ENCODE measurements around the gene MYO9A.

The MYO9A gene

GRCh38 chr15:71945012-71945411, 172.9 kb downstream of the MYO9A start:
- Histone ChIP-seq H3K4me3 (replicated peaks; ENCODE audit: insufficient read depth, low read length) (no peak overlapping the region), H3K27ac (replicated peaks) (no peak overlapping the region), H3K27me3 (ENCODE audit: insufficient read depth, poor library complexity, severe bottlenecking) (no peaks in the 10 kb centered on the region)
- DNase-seq (ENCODE audit: low read depth in 1 of 2, low spot score in 1 of 2), result no peak
- TF ChIP-seq, protein P1, sequence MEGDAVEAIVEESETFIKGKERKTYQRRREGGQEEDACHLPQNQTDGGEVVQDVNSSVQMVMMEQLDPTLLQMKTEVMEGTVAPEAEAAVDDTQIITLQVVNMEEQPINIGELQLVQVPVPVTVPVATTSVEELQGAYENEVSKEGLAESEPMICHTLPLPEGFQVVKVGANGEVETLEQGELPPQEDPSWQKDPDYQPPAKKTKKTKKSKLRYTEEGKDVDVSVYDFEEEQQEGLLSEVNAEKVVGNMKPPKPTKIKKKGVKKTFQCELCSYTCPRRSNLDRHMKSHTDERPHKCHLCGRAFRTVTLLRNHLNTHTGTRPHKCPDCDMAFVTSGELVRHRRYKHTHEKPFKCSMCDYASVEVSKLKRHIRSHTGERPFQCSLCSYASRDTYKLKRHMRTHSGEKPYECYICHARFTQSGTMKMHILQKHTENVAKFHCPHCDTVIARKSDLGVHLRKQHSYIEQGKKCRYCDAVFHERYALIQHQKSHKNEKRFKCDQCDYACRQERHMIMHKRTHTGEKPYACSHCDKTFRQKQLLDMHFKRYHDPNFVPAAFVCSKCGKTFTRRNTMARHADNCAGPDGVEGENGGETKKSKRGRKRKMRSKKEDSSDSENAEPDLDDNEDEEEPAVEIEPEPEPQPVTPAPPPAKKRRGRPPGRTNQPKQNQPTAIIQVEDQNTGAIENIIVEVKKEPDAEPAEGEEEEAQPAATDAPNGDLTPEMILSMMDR (IDR thresholded peaks at IDR 0.05; ENCODE audit: insufficient read depth, low read length), result no peak
- TF ChIP-seq, protein P2, sequence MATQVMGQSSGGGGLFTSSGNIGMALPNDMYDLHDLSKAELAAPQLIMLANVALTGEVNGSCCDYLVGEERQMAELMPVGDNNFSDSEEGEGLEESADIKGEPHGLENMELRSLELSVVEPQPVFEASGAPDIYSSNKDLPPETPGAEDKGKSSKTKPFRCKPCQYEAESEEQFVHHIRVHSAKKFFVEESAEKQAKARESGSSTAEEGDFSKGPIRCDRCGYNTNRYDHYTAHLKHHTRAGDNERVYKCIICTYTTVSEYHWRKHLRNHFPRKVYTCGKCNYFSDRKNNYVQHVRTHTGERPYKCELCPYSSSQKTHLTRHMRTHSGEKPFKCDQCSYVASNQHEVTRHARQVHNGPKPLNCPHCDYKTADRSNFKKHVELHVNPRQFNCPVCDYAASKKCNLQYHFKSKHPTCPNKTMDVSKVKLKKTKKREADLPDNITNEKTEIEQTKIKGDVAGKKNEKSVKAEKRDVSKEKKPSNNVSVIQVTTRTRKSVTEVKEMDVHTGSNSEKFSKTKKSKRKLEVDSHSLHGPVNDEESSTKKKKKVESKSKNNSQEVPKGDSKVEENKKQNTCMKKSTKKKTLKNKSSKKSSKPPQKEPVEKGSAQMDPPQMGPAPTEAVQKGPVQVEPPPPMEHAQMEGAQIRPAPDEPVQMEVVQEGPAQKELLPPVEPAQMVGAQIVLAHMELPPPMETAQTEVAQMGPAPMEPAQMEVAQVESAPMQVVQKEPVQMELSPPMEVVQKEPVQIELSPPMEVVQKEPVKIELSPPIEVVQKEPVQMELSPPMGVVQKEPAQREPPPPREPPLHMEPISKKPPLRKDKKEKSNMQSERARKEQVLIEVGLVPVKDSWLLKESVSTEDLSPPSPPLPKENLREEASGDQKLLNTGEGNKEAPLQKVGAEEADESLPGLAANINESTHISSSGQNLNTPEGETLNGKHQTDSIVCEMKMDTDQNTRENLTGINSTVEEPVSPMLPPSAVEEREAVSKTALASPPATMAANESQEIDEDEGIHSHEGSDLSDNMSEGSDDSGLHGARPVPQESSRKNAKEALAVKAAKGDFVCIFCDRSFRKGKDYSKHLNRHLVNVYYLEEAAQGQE (IDR thresholded peaks at IDR 0.05; ENCODE audit: insufficient replicate concordance, low read depth), result no peak
- TF ChIP-seq GABPA (IDR thresholded peaks at IDR 0.05; ENCODE audit: low read depth) (no peak), SPI1 (IDR thresholded peaks at IDR 0.05; ENCODE audit: borderline replicate concordance, low read depth) (no peak), POLR2AphosphoS5 (IDR thresholded peaks at IDR 0.05; ENCODE audit: low read depth) (no peak)

DNA sequence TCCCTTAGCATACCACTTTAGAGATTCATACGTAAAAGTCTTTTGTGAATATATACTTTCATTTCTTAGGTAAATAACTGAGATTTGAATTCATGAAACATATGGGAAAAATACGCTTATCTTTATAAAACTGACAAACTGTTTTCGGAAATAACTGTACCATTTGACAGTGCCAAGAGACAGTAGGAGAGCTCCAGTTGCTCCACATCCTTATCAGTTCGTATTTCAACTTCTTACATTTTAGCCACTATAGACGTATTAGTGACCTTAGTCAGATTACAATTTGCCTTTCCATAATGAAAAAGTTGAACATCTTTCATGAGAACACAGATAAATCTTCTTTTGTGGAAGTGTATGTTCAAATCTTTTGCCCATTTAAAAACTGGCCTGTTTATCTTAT, 174.1 kb downstream of the MYO9A start:
- no peaks in the 10 kb centered on the region for H3K27me3 ChIP-seq (ENCODE audit: insufficient read depth, poor library complexity, severe bottlenecking)
- no peak for DNase-seq (ENCODE audit: low read depth in 1 of 2, low spot score in 1 of 2)
- H3K27ac ChIP-seq (replicated peaks), result no peak overlapping the region
- no peak for TF ChIP-seq POLR2AphosphoS5 (IDR thresholded peaks at IDR 0.05; ENCODE audit: low read depth)
- no peak for TF ChIP-seq GABPA (IDR thresholded peaks at IDR 0.05; ENCODE audit: low read depth)
- TF ChIP-seq SPI1 (IDR thresholded peaks at IDR 0.05; ENCODE audit: borderline replicate concordance, low read depth), result no peak
- TF ChIP-seq, protein P2 (IDR thresholded peaks at IDR 0.05; ENCODE audit: insufficient replicate concordance, low read depth), result no peak
- TF ChIP-seq, protein P1 (IDR thresholded peaks at IDR 0.05; ENCODE audit: insufficient read depth, low read length), result no peak
- H3K4me3 ChIP-seq (replicated peaks; ENCODE audit: insufficient read depth, low read length), result no peak overlapping the region

GRCh38 chr15:71939981-71940588, 177.9 kb downstream of the MYO9A start:
- Histone ChIP-seq H3K27ac (replicated peaks) (no peak overlapping the region), H3K4me3 (replicated peaks; ENCODE audit: insufficient read depth, low read length) (no peak overlapping the region), H3K27me3 (ENCODE audit: insufficient read depth, poor library complexity, severe bottlenecking) (no peaks in the 10 kb centered on the region)
- DNase-seq (ENCODE audit: low read depth in 1 of 2, low spot score in 1 of 2), result no peak
- TF ChIP-seq POLR2AphosphoS5 (IDR thresholded peaks at IDR 0.05; ENCODE audit: low read depth), result no peak
- TF ChIP-seq SPI1 (IDR thresholded peaks at IDR 0.05; ENCODE audit: borderline replicate concordance, low read depth), result no peak
- TF ChIP-seq, protein P1 (IDR thresholded peaks at IDR 0.05; ENCODE audit: insufficient read depth, low read length), result no peak
- TF ChIP-seq, protein P2 (IDR thresholded peaks at IDR 0.05; ENCODE audit: insufficient replicate concordance, low read depth), result no peak
- no peak for TF ChIP-seq GABPA (IDR thresholded peaks at IDR 0.05; ENCODE audit: low read depth)
